ENCODE results near the gene DIPK1C.
"Not testable (repeated sequence)": the region's sequence is repeated elsewhere in the genome, so short reads cannot be mapped to it uniquely, and the experiment has no call there.

DIPK1C gene

GRCh38 chr18:74457043-74457724 lies at the start of gene DIPK1C:
Gene DIPK1C (minus strand): TSS chr18:74457308. CDS start chr18:74457259, 49 bp downstream.
- peaks cover 0 to 51% of the 10 kb centered on the region in 2 donors for H3K27me3 ChIP-seq
- no peaks in the 10 kb centered on the region for H3K36me3 ChIP-seq
- H3K4me1 ChIP-seq, result peaks cover 0 to 18% (median 13%) of the 10 kb centered on the region in 4 donors
- no peaks in the 10 kb centered on the region for H3K9me3 ChIP-seq
- no peak for TF ChIP-seq CTCF (IDR thresholded peaks at IDR 0.05)
- intact Hi-C loops (cut with DNase I; ENCODE audit: low total_unique reads), result no loop called here
- no peak within 1 kb of the TSS for H3K27ac ChIP-seq
- H3K4me3 ChIP-seq, result peak within 1 kb of the TSS; percentile 13 to 45
- no peak for DNase-seq

GRCh38 chr18:74506448-74507084 lies 49.5 kb upstream of the DIPK1C start:
- Histone ChIP-seq H3K4me1 (no peaks in the 10 kb centered on the region), H3K27ac (no peak overlapping the region), H3K9me3 (no peaks in the 10 kb centered on the region), H3K27me3 (no peaks in the 10 kb centered on the region), H3K4me3 (no peak overlapping the region), H3K36me3 (peaks cover 87 to 100% (median 96%) of the 10 kb centered on the region in 3 donors)
- intact Hi-C loops (cut with DNase I; ENCODE audit: low total_unique reads), result no loop called here
- no peak for DNase-seq
- TF ChIP-seq CTCF (IDR thresholded peaks at IDR 0.05), result no peak

- intact Hi-C loops (cut with DNase I; ENCODE audit: low total_unique reads), result no loop called here
These were observed 48.7 kb upstream of the DIPK1C start for GRCh38 chr18:74505776-74506175.

GRCh38 chr18:74503137-74503536 lies 46.0 kb upstream of the DIPK1C start:
- peak in 1 of 2 donors; percentile 13 for DNase-seq
- Histone ChIP-seq H3K27ac (no peak overlapping the region), H3K4me1 (peaks cover 0 to 8% (median 2%) of the 10 kb centered on the region in 4 donors), H3K27me3 (no peaks in the 10 kb centered on the region), H3K4me3 (no peak overlapping the region), H3K9me3 (no peaks in the 10 kb centered on the region), H3K36me3 (peaks cover 68 to 79% (median 69%) of the 10 kb centered on the region in 3 donors)
- intact Hi-C loops (cut with DNase I; ENCODE audit: low total_unique reads), result no loop called here
- no peak for TF ChIP-seq CTCF (IDR thresholded peaks at IDR 0.05)

More at GRCh38 chr18:74505776-74506175, 48.7 kb upstream of the DIPK1C start:
- DNase-seq, result no peak
- H3K9me3 ChIP-seq, result no peaks in the 10 kb centered on the region
- H3K27me3 ChIP-seq, result no peaks in the 10 kb centered on the region
- peaks cover 92 to 100% (median 94%) of the 10 kb centered on the region in 3 donors for H3K36me3 ChIP-seq
- H3K4me1 ChIP-seq, result no peaks in the 10 kb centered on the region
- no peak overlapping the region for H3K4me3 ChIP-seq
- TF ChIP-seq CTCF (IDR thresholded peaks at IDR 0.05), result no peak
- H3K27ac ChIP-seq, result no peak overlapping the region

GRCh38 chr18:74501386-74501785 lies 44.3 kb upstream of the DIPK1C start:
- H3K27ac ChIP-seq, result no peak overlapping the region

GRCh38 chr18:74500774-74501173 lies 43.7 kb upstream of the DIPK1C start:
- H3K27me3 ChIP-seq; H3K4me3 ChIP-seq; H3K27ac ChIP-seq; intact Hi-C loops (cut with DNase I; ENCODE audit: low total_unique reads); H3K9me3 ChIP-seq: not testable (repeated sequence)
- Histone ChIP-seq H3K4me1 (peaks cover 0 to 21% (median 13%) of the 10 kb centered on the region in 4 donors), H3K36me3 (peaks cover 46 to 55% (median 46%) of the 10 kb centered on the region in 3 donors)
- peak in 1 of 2 donors; percentile 27 for DNase-seq

More at GRCh38 chr18:74501386-74501785, 44.3 kb upstream of the DIPK1C start:
- H3K4me3 ChIP-seq, result no peak overlapping the region
- no peaks in the 10 kb centered on the region for H3K27me3 ChIP-seq
- H3K36me3 ChIP-seq, result peaks cover 52 to 61% (median 53%) of the 10 kb centered on the region in 3 donors
- DNase-seq, result peak in 1 of 2 donors; percentile 15
- H3K9me3 ChIP-seq, result no peaks in the 10 kb centered on the region
- intact Hi-C loops (cut with DNase I; ENCODE audit: low total_unique reads), result no loop called here
- peaks cover 0 to 21% (median 13%) of the 10 kb centered on the region in 4 donors for H3K4me1 ChIP-seq
- no peak for TF ChIP-seq CTCF (IDR thresholded peaks at IDR 0.05)

Data from tibial artery (tissue), 4 donors.